SIG-M5 treated with dmso at 0.1 percent for 504 hours (cell line): ENCODE data around the gene TOP3B.
"Not testable (repeated sequence)": the region's sequence is repeated elsewhere in the genome, so short reads cannot be mapped to it uniquely, and the experiment has no call there.

ENCODE experiments used
- DNase-seq: peaks from one replicate; lab custom pipeline; 2025; ENCODE audit not compliant: unreplicated experiment; lab: John Stamatoyannopoulos, UW

Gene TOP3B

DNA sequence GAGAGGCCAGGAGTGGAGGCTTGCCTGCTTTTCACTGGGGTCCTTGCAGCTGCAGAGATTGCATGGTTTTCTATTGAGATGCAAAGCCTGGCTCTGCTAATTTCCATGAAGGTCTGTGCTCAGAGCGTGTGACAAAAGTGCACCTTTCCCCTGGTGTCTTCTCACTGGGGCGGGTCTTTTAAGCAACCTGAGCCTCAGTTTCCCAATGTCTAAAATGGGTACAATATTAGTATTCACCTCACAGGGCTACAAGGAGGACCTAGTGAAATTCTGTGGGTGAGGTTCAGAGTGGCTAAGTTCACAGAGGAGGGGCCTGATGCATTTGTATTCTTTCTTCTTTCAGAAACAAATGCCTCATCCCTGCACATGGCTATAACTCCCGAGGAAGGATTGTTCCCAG, 50.2 kb downstream of the TOP3B start:
- DNase-seq: no peak

- no peak for DNase-seq
Measured at GRCh38 chr22:21931056-21931455, 51.5 kb downstream of the TOP3B start.

DNA sequence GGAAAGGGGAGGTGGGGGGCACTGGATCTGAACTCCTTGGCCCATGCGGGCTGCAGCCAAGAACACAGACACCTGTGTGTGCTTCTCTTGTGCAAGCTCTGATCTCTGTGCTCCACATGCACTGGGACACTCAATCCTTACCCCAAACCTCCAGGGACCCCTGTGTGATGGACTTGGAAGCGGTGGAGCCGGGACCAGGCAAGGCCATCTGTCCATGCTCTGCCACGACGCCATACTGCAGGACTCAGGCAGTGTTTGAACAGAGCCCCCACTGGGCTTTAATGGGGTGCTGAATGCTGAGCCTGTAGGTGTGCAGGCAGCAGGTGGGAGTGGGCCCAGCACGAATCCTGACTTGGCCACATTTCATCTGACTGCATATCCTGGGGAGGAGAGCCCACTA, 53.3 kb downstream of the TOP3B start:
- DNase-seq: no peak

GRCh38 chr22:21928048-21928447, 54.5 kb downstream of the TOP3B start:
- DNase-seq: no peak

- DNase-seq: no peak
Measured at GRCh38 chr22:21927174-21927823, 55.3 kb downstream of the TOP3B start.

DNA sequence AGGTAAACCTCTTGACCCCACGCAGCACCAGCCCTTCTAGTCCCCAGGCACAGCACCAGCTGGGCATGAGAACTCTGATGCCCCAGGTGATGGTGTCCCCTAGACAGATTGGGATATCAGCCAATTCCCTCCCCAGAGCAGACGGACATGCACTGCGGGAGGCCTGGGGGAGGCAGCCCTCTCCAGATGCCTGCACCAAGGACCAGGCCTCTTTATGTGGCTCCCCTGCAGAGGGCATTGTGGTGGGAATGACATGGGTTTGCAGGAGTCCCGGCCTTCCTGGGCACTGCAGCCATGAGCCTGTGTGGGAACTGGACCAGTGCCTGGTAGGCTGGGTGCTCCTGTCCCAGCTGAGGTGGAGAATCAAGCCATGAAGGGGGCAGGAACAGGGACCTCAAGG, 55.9 kb downstream of the TOP3B start:
- DNase-seq: no peak

DNA sequence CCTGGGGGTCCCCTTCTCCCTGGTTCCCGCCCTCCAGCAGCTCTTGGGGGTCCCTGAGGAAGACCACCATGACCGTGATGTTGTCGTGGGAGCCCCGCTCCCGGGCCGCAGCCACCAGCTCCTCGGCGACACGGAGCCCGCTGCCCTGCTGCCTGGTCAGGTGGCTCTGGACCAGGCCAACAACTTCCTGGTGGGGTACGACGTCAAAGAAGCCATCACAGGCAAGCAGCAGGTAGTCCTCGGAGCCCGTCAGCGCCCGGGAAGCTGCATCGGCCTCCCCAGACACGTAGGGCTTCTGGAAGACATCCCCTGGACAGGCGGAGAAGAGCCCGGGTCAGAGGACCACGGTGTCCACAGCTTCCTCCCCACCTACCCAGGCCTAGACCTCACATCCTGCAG, 59.4 kb downstream of the TOP3B start:
- DNase-seq: no peak

- no peak for DNase-seq
Measured at GRCh38 chr22:21922370-21923162, 60.0 kb downstream of the TOP3B start.

DNA sequence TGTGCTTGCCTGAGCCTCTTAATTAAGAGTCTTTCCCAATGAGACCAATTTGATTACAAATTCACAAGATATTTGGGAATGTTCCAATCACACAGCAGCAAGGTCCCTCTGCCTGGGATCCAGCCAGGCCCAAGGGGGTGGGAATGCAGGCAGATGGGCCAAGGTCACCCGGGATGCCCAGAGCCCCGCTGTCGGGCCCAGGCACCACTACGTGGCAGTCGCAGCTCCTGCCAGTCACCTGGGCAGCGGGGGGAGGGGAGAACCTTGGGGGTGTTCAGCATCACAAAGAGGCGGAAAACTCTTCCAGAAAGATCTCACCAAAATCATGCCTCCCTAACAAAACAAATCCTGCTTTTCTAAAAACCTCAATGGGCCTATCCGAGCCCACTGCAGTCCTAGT, 60.9 kb downstream of the TOP3B start:
- DNase-seq: no peak

DNA sequence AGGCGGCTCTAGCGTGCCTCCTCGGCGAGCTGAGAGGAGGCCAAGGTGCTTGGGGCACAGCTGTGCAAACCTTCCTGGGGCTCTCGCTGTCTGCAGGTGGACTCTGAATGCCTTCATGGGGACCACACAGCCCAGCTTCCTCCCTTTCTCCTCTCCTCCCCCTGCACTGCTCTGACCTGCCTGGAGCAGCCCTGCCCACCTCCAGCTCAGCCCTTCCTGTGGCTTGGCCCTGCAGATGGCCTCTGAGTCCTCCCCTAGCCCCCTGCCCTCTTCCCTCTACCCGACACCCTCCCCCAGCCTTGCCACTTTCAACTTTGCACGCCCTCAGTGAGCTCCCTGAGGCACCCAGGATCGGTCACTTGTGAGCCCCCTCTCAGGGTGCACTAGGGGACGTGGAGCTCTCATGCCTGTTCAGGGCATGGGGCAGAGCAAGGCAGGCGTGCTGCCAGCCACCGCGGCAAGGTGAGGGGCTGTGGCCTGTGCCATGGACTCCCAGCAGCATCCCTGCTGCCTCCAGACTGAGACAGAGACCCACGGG, 61.3 kb downstream of the TOP3B start:
- no peak for DNase-seq

GRCh38 chr22:21920341-21921183, 62.0 kb downstream of the TOP3B start:
- DNase-seq: no peak

GRCh38 chr22:21919526-21920307, 62.9 kb downstream of the TOP3B start:
- DNase-seq: no peak

- no peak for DNase-seq
Measured at GRCh38 chr22:21918466-21919185, 64.0 kb downstream of the TOP3B start.

GRCh38 chr22:21917959-21918261, 64.7 kb downstream of the TOP3B start:
- no peak for DNase-seq

DNA sequence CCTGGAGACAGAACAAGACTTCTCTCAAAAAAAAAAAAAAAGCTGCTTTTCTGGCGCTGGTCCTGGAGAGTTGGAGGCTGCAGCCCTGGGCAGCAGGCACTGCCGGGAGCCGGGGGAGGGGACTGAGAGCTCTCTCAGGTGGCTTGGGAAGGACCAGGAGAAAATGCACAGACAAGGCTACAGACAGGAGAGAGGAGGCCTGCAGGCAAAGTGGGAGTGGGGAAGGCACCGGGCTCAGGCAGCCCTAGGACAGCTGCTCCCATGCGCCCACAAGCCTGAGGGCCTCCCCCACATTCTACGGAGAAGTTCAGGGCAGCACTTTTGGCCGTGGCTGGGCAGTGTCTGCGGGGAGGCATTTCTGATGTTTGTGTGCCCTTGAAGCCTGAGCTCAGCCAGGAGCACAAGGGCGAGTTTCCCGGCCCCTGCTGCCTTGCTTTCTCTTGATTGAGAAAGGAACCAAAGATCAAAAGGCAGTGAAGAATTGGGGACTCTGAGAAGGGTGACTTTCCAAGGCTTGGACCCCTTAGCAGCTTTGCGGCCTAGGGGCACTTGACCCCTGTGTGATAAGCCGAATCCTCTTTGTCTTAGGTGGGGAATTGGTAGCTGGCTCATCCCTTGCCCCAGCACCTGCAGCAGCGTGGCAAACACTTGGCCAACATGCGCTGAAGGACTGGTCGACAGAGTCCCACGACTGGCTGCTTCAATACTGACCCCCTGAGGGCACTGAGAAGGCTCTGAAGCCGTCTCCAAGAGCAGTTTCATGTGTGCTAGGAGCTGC, 65.2 kb downstream of the TOP3B start:
- no peak for DNase-seq

DNA sequence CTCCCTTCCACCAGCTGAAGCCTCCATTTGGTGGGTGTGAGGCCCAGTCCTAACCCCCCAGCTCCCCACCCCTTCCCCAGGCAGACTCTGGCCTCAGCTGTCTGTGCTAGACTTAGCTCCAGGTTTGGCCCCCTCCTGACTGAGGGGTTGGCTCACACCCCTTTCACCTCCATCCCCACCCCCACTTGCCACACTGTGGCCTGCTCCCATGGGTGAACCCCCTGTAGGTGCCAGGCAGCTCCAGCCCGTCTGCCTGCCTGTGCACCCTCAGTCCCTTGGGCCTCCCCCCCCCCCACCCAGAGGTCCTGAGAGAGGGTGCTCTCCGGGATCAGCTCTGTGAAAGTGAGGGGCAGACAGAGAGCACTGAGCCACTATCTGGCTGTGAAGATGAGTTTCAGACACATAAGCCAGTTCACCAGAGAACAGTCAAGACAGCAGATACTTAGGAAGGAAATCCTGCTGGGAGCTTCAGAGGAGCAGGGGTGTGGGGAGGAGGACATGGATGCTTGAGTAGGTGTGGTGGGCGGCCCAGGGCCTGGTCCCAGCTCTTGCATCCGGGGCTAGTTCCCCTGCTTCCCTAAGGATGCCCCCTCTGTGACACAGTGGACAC, 66.2 kb downstream of the TOP3B start:
- DNase-seq: no peak

DNA sequence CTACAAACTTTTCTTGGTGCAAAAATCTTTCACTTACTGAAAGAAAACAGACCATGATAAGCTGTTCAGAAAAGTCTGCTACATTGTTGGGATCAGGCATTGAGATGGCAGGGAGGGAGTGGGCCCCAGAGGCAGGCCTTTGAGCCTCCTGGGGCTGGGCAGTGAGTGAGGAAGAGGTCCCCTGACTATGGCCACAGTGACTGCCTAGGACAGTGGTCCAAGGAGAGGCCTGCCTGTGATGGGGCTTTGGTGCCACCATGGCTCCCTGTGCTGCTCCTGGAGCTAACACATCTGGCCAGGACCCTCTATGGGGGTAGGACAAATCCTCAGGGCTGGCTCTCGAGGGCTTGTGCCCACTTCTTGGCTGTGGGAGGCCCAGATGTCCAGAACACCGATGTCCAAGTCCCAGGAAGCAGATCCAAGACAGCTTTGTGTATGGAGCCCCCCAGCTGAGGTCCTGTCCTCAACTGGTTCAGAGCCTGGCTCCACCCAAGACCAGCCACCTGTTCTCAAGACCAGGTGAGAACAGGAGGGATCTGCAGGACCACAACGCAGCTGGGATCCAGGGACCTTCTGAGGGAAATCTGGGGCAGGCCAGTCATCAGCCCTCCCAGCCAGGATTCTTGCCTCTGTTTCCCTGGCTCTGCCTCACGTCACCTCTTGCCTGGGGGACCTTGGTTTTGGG, 66.8 kb downstream of the TOP3B start:
- no peak for DNase-seq

GRCh38 chr22:21914033-21914642, 68.4 kb downstream of the TOP3B start:
- not testable (repeated sequence) for DNase-seq
